GM13976 (cell line): ENCODE results near the gene PTPRG.

ENCODE experiments used
- DNase-seq: peaks from one replicate; pipeline ENCODE4 v3.0.0; 2012; ENCODE audit warnings: low spot score
- CTCF ChIP-seq: IDR thresholded peaks from 2 replicates; pipeline ENCODE4 v1.5.1; 2012; ENCODE audit warnings: borderline replicate concordance, mild to moderate bottlenecking; ENCODE audit not compliant: insufficient read depth; ENCODE audit errors: extremely low read depth, missing control alignments, control extremely low read depth
- in situ Hi-C: fragments of 300-500 bp; cut with MboI; formaldehyde crosslinking; loops from one replicate; pipeline ENCODE4 v1.12.0; 2022; ENCODE audit warnings: low sequenced_read_pairs, mixed read lengths, inconsistent platforms; ENCODE audit not compliant: unreplicated experiment

Gene PTPRG

GRCh38 chr3:62255758-62256157, 694.4 kb downstream of the PTPRG start:
- no peak for TF ChIP-seq CTCF
- no peak for DNase-seq
- in situ Hi-C loops: no loop called here

DNA sequence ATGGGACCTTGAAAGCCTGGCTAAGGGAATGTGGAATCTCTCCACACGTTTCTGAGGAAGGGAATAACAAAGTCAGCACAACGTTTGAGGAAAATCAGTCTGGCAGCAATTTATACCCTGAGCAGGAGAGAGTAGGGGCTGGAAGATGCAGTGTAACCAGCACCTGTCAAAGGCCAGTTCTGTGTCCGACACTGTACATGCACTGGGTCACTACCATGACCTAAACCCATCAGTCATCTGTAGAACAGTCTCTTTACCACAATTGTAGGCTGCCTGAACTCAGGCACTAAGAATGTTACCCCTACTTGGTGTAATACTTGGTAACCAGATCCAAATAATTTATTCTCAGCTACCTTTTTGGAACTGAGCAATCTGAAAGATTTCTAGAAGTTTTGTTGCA, 698.6 kb downstream of the PTPRG start:
- DNase-seq: no peak
- TF ChIP-seq CTCF: no peak
- in situ Hi-C loops: no loop called here

DNA sequence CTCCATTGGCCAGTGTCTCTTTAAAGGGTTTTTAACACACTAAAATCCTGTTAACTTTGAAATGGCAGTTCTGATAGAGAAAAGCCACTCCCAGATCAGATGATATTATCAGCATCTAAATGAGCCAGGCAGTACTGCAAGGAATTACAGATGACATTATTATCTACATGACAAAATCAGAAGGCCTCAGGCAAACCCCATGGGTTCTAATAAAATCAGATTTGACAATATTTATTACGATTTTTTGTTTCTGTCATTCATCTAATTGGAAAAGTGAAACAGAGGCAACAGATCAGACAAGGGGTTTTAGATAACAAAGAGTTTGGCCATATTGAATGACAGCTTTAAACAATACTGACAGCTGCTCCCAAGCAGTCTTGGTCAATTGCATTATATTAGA, 699.3 kb downstream of the PTPRG start:
- no peak for TF ChIP-seq CTCF
- no peak for DNase-seq
- in situ Hi-C loops: no loop called here

- TF ChIP-seq CTCF: no peak
- in situ Hi-C loops: no loop called here
- DNase-seq: no peak
These were observed 699.8 kb downstream of the PTPRG start for GRCh38 chr3:62261121-62261520.

DNA sequence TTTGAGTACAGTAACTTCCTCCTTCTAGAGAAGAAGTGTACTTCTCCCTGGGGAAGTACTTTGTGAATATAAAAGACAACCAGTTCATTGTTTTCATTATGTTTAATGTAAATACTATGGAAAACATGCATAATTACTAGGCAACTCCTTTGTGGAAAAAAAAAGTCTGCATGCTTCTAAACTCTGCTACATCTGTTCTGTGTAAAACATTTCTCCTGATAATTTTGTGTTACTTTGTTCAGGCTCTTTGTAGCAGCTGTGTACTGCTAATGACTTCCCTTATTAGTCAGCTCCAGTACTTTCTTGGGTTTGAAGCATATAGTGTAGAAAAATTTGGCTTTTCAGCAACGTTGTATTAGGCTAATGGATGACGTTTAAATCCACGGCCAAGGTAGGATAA, 700.4 kb downstream of the PTPRG start:
- no peak for DNase-seq
- in situ Hi-C loops: no loop called here
- TF ChIP-seq CTCF: no peak

- no peak for TF ChIP-seq CTCF
- DNase-seq: no peak
- in situ Hi-C loops: no loop called here
These were observed 704.2 kb downstream of the PTPRG start for GRCh38 chr3:62265528-62265927.
